Neutrophil (primary cell): ENCODE data around the gene ZNF439.

Source experiments
- H3K27ac ChIP-seq: fragments of 200-600 bp; sonication (generic); 2 replicates; pipeline ENCODE4 v1.5.1; 2016; ENCODE audit warnings: mild to moderate bottlenecking, moderate library complexity
- H3K27me3 ChIP-seq: fragments of 200-600 bp; sonication (generic); 2 replicates; pipeline ENCODE4 v1.6.0; 2016; ENCODE audit warnings: mild to moderate bottlenecking
- H3K36me3 ChIP-seq: fragments of 200-600 bp; sonication (generic); 2 replicates; pipeline ENCODE4 v1.5.1; 2017
- H3K4me1 ChIP-seq, 2 experiments: fragments of 200-600 bp in 1 of 2; sonication (generic) in 1 of 2; 1 replicate in 1 of 2; 2 replicates in 1 of 2; pipeline versions ENCODE4 v1.5.1 to v1.6.1; 2013 to 2016; ENCODE audit warnings: low read depth in 1 of 2, low read length in 1 of 2, mild to moderate bottlenecking in 1 of 2, moderate library complexity in 1 of 2; ENCODE audit not compliant: control insufficient read depth in 1 of 2, insufficient read depth in 1 of 2
- H3K4me3 ChIP-seq, 2 experiments: fragments of 200-600 bp in 1 of 2; sonication (generic) in 1 of 2; 1 replicate in 1 of 2; 2 replicates in 1 of 2; pipeline ENCODE4 v1.5.1; 2013 to 2016; ENCODE audit warnings: low read depth in 1 of 2, low read length in 1 of 2, mild to moderate bottlenecking in 1 of 2, moderate library complexity in 1 of 2
- H3K9me3 ChIP-seq: fragments of 200-600 bp; sonication (generic); 2 replicates; pipeline ENCODE4 v1.5.1; 2016
- TF ChIP-seq, protein P1 (sequence below): fragments of 200-600 bp; sonication (generic); IDR thresholded peaks from 2 replicates; pipeline ENCODE4 v1.5.1; 2016; ENCODE audit warnings: antibody characterized with exemption

The ZNF439 gene

DNA sequence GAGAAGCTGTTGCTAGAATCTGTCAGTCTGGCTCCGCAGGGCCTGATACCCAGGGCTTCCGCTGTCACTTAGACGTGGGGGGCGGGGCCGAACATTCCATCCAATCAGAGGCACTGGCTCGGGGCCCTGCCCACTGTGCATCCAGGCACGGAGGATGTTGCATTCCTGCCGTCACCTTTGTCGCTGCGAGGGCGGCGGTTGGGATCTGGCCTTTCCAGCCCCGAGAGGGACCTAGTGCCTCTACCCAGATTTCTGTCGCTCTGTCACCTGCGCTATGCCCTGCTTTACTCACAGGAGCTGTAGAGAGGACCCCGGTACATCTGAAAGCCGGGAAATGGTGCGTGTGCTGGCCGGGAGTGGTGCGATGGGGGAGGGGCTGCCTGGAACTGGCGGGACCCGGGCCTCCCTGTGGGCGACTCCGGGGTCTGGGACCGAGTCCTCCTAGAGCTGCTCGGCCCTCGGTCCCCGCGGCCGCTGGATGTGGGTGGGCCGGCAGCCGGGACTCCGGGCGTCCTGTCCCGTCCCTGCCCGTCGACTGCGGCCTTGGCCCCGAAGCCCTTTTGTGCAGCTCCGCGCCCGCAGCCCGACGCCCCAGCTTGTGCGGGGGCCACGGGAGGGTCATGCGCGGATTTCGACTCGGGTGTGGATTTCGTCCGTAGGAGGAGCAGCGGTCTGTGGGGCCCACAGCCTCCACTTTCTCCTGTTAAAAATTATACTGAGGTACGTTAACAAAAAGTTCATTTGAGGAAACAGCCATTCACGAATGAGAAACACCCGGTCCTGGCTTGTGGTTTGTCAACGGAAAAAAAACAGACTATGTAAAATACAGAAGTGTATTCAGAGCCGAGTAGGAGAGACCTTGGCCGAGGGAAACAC is at the start of gene ZNF439:
ZNF439 (plus strand) TSS at position 133 of the 876 bp plus-strand sequence; CDS start at position 275, 142 bp downstream.
- Histone ChIP-seq H3K4me1 (peaks cover 11 to 17% of the 10 kb centered on the region in 2 experiments), H3K36me3 (no peaks in the 10 kb centered on the region), H3K9me3 (peaks cover 11% of the 10 kb centered on the region), H3K4me3 (peak within 1 kb of the TSS; percentile 63 to 75), H3K27me3 (no peaks in the 10 kb centered on the region), H3K27ac (peak within 1 kb of the TSS; percentile 77)
- TF ChIP-seq, protein P1, sequence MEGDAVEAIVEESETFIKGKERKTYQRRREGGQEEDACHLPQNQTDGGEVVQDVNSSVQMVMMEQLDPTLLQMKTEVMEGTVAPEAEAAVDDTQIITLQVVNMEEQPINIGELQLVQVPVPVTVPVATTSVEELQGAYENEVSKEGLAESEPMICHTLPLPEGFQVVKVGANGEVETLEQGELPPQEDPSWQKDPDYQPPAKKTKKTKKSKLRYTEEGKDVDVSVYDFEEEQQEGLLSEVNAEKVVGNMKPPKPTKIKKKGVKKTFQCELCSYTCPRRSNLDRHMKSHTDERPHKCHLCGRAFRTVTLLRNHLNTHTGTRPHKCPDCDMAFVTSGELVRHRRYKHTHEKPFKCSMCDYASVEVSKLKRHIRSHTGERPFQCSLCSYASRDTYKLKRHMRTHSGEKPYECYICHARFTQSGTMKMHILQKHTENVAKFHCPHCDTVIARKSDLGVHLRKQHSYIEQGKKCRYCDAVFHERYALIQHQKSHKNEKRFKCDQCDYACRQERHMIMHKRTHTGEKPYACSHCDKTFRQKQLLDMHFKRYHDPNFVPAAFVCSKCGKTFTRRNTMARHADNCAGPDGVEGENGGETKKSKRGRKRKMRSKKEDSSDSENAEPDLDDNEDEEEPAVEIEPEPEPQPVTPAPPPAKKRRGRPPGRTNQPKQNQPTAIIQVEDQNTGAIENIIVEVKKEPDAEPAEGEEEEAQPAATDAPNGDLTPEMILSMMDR, result no peak

GRCh38 chr19:11806354-11807098 is 42.0 kb upstream of the ZNF439 start:
- Histone ChIP-seq H3K4me1 (no peaks in the 10 kb centered on the region), H3K27ac (no peak overlapping the region), H3K4me3 (no peak overlapping the region), H3K36me3 (no peaks in the 10 kb centered on the region), H3K9me3 (peaks cover 22% of the 10 kb centered on the region), H3K27me3 (no peaks in the 10 kb centered on the region)
- TF ChIP-seq, protein P1, result no peak

DNA sequence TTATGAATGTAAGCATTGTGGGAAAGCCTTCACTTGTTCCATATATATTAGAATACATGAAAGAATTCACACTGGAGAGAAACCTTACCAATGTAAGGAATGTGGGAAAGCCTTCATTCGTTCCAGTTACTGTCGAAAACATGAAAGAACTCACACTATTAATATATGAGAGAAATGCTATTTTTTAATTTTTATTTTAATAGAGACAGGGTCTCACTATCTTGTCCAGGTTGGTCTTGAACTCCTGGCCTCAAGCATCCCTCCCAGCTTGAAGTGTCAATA is 41.5 kb upstream of the ZNF439 start:
- no peak overlapping the region for H3K27ac ChIP-seq
- peaks cover 22% of the 10 kb centered on the region for H3K9me3 ChIP-seq
- no peak overlapping the region for H3K4me3 ChIP-seq
- H3K36me3 ChIP-seq, result no peaks in the 10 kb centered on the region
- TF ChIP-seq, protein P1, result no peak
- no peaks in the 10 kb centered on the region for H3K4me1 ChIP-seq
- H3K27me3 ChIP-seq, result no peaks in the 10 kb centered on the region

- peaks cover 10 to 12% of the 10 kb centered on the region in 2 experiments for H3K4me1 ChIP-seq
- no peaks in the 10 kb centered on the region for H3K9me3 ChIP-seq
- H3K27me3 ChIP-seq, result no peaks in the 10 kb centered on the region
- no peaks in the 10 kb centered on the region for H3K36me3 ChIP-seq
- TF ChIP-seq, protein P1, result no peak
- peak overlapping the region; percentile 79 for H3K4me3 ChIP-seq
- H3K27ac ChIP-seq, result peak overlapping the region; percentile 77
These were observed 34.9 kb upstream of the ZNF439 start for GRCh38 chr19:11813703-11814028.

DNA sequence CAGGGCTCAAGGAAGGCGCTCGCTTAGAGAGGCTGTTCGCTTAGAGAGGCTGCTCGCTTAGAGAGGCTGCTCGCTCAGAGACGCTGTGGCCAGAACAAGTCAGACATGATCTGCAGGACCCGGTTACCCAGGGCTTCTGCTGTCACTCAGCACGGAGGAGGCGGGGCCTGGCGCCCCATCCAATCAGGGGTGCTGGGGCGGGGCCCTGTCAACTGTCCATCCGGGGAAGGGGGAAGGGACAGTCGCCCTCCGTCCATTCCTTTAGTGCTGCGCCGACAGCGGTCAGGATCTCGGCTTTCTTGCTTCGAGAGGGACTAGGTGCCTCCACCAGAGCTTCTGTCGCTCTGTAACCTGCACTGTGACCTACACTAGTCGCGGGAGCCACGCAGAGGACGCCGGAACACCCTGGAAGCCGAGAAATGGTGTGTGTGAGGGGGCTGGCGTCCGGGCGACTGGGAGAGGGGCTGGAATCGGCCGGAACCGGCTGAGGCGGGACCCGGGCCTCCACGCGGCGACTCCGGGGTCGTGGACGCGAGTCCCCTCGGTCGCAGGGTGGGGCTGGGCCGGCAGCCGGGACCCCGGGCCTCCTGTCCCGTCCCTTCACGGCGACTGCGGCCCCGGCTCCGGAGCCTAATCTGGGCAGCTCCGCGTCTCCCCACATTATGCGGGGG is 34.4 kb upstream of the ZNF439 start, which contains the start of gene ZNF440:
ZNF440 (plus strand) TSS at position 245 of the 671 bp plus-strand sequence; CDS start at position 420, 175 bp downstream.
- Histone ChIP-seq H3K27me3 (no peaks in the 10 kb centered on the region), H3K4me1 (peaks cover 10 to 12% of the 10 kb centered on the region in 2 experiments), H3K9me3 (peaks cover under 1% of the 10 kb centered on the region), H3K4me3 (peak within 1 kb of the TSS; percentile 79), H3K27ac (peak within 1 kb of the TSS; percentile 77), H3K36me3 (no peaks in the 10 kb centered on the region)
- TF ChIP-seq, protein P1, result no peak
